ENCODE data around the gene CDH13. TPM values are rescaled to one million over a fixed set of nuclear protein-coding genes. Genes with fewer than 3 reads are reported as not detected.

CDH13 gene
- total RNA-seq, 4 donors from 2014 or later, result 2.0 to 6.6 (median 4.1) TPM; not detected in 1

- Histone ChIP-seq H3K4me3 (no peak overlapping the region), H3K4me1 (no peaks in the 10 kb centered on the region), H3K27ac (no peak overlapping the region), H3K27me3 (no peaks in the 10 kb centered on the region), H3K36me3 (no peaks in the 10 kb centered on the region), H3K9me3 (no peaks in the 10 kb centered on the region)
- DNase-seq, result no peak
- no peak for TF ChIP-seq CTCF (IDR thresholded peaks at IDR 0.05)
- TF ChIP-seq POLR2A (IDR thresholded peaks at IDR 0.05), result no peak
Observed at GRCh38 chr16:82848013-82848412, 221.2 kb downstream of the CDH13 start.

- TF ChIP-seq CTCF (IDR thresholded peaks at IDR 0.05) (no peak), POLR2A (IDR thresholded peaks at IDR 0.05) (no peak)
- no peak for DNase-seq
- no peaks in the 10 kb centered on the region for H3K27me3 ChIP-seq
Observed at GRCh38 chr16:82852388-82853008, 225.7 kb downstream of the CDH13 start.

GRCh38 chr16:82855471-82855870 is 228.7 kb downstream of the CDH13 start:
- TF ChIP-seq CTCF (IDR thresholded peaks at IDR 0.05) (no peak), POLR2A (IDR thresholded peaks at IDR 0.05) (no peak)

More at GRCh38 chr16:82852388-82853008, 225.7 kb downstream of the CDH13 start:
- H3K36me3 ChIP-seq, result no peaks in the 10 kb centered on the region
- no peaks in the 10 kb centered on the region for H3K4me1 ChIP-seq
- no peaks in the 10 kb centered on the region for H3K9me3 ChIP-seq
- no peak overlapping the region for H3K27ac ChIP-seq
- H3K4me3 ChIP-seq, result no peak overlapping the region

GRCh38 chr16:82857693-82858365 is 231.1 kb downstream of the CDH13 start:
- no peaks in the 10 kb centered on the region for H3K27me3 ChIP-seq
- H3K9me3 ChIP-seq, result no peaks in the 10 kb centered on the region
- DNase-seq, result no peak
- H3K36me3 ChIP-seq, result no peaks in the 10 kb centered on the region
- H3K27ac ChIP-seq, result no peak overlapping the region
- no peak for TF ChIP-seq CTCF (IDR thresholded peaks at IDR 0.05)
- H3K4me3 ChIP-seq, result no peak overlapping the region
- H3K4me1 ChIP-seq, result no peaks in the 10 kb centered on the region

More at GRCh38 chr16:82855471-82855870, 228.7 kb downstream of the CDH13 start:
- no peaks in the 10 kb centered on the region for H3K27me3 ChIP-seq
- DNase-seq, result no peak
- H3K36me3 ChIP-seq, result no peaks in the 10 kb centered on the region
- no peaks in the 10 kb centered on the region for H3K9me3 ChIP-seq
- no peak overlapping the region for H3K4me3 ChIP-seq
- no peak overlapping the region for H3K27ac ChIP-seq
- H3K4me1 ChIP-seq, result no peaks in the 10 kb centered on the region

GRCh38 chr16:82859662-82860061 is 232.9 kb downstream of the CDH13 start:
- no peak for TF ChIP-seq CTCF (IDR thresholded peaks at IDR 0.05)
- TF ChIP-seq POLR2A (IDR thresholded peaks at IDR 0.05), result no peak
- DNase-seq, result no peak
- H3K4me1 ChIP-seq, result no peaks in the 10 kb centered on the region
- H3K9me3 ChIP-seq, result no peaks in the 10 kb centered on the region
- H3K36me3 ChIP-seq, result no peaks in the 10 kb centered on the region
- H3K27ac ChIP-seq, result no peak overlapping the region
- no peaks in the 10 kb centered on the region for H3K27me3 ChIP-seq
- H3K4me3 ChIP-seq, result no peak overlapping the region

All from Peyer's patch (tissue), 4 donors.